Neural progenitor cell (in vitro differentiated cells): ENCODE data around the gene CLCNKA.
"Not testable (repeated sequence)": the region's sequence is repeated elsewhere in the genome, so short reads cannot be mapped to it uniquely, and the experiment has no call there.

ENCODE experiments used
- CTCF ChIP-seq: fragments of 200-600 bp; sonication (generic); IDR thresholded peaks from 2 replicates; pipeline ENCODE4 v1.5.1; 2017; ENCODE audit warnings: antibody characterized with exemption, mild to moderate bottlenecking
- EZH2 ChIP-seq: fragments of 200-600 bp; sonication (generic); IDR thresholded peaks from 2 replicates; pipeline ENCODE4 v1.6.1; 2017; ENCODE audit warnings: antibody characterized with exemption, mild to moderate bottlenecking, moderate library complexity

GRCh38 chr1:16042654-16043053 lies 20.8 kb downstream of the CLCNKA start:
- not testable (repeated sequence) for TF ChIP-seq CTCF, EZH2
